Ovary (tissue), 3 donors: ENCODE results near the gene GFER.

Experiments used
- EP300 ChIP-seq: sonication (generic); formaldehyde crosslinking; IDR thresholded peaks from one replicate; pipeline ENCODE4 v1.6.1; 2017; ENCODE audit warnings: antibody characterized with exemption
- POLR2A ChIP-seq: fragments of 450-650 bp; IDR thresholded peaks from one replicate; pipeline ENCODE4 v1.6.1; 2017; ENCODE audit warnings: antibody characterized with exemption, mild to moderate bottlenecking, moderate library complexity
- TF ChIP-seq, protein P1 (sequence below), 3 donors: fragments of 450-650 bp in 2 of 3; fragments of 200-600 bp in 1 of 3; IDR thresholded peaks; one replicate each; pipeline versions ENCODE4 v1.5.1 to v1.8.0; 2016 to 2022; ENCODE audit warnings: antibody characterized with exemption in 3 of 3, mild to moderate bottlenecking in 1 of 3
- donor health status: DM: no; HTN: no; CAD: no.

DNA sequence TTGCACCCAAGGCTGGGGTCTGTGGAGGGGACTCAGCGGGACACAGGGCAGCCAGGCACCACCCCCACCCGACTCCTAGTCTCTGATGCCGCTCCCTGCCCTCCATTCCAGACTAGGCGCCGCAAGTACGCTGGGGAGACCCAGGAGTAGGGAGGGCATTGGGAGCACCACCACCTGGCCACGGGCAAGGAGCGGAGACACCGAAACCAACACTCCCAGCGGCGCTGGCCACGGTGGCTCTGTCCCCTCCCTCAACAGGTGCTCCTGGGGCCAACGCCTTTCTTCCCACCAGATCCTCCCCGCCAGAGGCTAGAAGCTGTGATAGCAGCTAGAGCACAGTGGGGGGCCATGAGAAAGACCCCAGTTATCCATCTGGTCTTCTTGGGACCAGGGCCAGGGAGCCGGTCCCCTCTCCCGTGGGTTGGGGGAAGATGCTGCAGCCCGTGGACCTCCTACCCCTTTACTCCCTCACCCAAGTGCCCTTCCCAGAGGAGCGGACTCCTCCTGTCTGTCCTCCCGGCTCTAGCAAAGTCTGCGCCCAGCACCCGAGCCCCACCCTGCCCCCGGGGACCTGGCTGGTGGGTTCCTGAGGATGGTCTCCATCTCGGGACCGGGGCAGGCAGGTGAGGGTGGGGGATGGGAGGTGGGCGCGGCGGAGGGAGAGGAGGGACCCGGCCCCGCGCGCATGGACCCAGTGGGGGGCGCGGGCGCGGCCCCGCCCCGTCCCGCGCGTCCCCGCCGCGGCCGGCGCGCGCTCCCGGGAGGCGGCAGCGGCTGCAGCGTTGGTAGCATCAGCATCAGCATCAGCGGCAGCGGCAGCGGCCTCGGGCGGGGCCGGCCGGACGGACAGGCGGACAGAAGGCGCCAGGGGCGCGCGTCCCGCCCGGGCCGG is 5.5 kb downstream of the GFER start, which contains the start of gene SYNGR3:
- TF ChIP-seq, protein P1, sequence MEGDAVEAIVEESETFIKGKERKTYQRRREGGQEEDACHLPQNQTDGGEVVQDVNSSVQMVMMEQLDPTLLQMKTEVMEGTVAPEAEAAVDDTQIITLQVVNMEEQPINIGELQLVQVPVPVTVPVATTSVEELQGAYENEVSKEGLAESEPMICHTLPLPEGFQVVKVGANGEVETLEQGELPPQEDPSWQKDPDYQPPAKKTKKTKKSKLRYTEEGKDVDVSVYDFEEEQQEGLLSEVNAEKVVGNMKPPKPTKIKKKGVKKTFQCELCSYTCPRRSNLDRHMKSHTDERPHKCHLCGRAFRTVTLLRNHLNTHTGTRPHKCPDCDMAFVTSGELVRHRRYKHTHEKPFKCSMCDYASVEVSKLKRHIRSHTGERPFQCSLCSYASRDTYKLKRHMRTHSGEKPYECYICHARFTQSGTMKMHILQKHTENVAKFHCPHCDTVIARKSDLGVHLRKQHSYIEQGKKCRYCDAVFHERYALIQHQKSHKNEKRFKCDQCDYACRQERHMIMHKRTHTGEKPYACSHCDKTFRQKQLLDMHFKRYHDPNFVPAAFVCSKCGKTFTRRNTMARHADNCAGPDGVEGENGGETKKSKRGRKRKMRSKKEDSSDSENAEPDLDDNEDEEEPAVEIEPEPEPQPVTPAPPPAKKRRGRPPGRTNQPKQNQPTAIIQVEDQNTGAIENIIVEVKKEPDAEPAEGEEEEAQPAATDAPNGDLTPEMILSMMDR (IDR thresholded peaks at IDR 0.05), result no peak
- no peak for TF ChIP-seq EP300
- no peak for TF ChIP-seq POLR2A
